Posterior cingulate gyrus (tissue), 11 donors: ENCODE results near the gene HSD17B14.
"Not testable (repeated sequence)": the region's sequence is repeated elsewhere in the genome, so short reads cannot be mapped to it uniquely, and the experiment has no call there.

Experiments
- DNase-seq, 10 donors: peaks; one replicate each; pipeline versions ENCODE4 v3.0.0 to v3.0.0-alpha.2; 2020 to 2021; ENCODE audit warnings: mixed read lengths in 3 of 10
- intact Hi-C: fragments of 100-400 bp; cut with DNase I; formaldehyde crosslinking; loops from one replicate; pipeline ENCODE4 v1.15.1; 2023

The HSD17B14 gene

GRCh38 chr19:48770734-48771472, 65.4 kb downstream of the HSD17B14 start:
- DNase-seq = no peak
- intact Hi-C loops = no loop called here

GRCh38 chr19:48770266-48770665, 66.0 kb downstream of the HSD17B14 start:
- intact Hi-C loops = no loop called here
- DNase-seq = no peak

GRCh38 chr19:48768994-48769713, 67.1 kb downstream of the HSD17B14 start:
- no peak for DNase-seq
- intact Hi-C loops = no loop called here

GRCh38 chr19:48768171-48768753, 68.0 kb downstream of the HSD17B14 start:
- intact Hi-C loops, DNase-seq: not testable (repeated sequence)

- DNase-seq, intact Hi-C loops: not testable (repeated sequence)
These were observed 70.5 kb downstream of the HSD17B14 start for GRCh38 chr19:48765816-48766215.
